BLaER1 (cell line): ENCODE measurements around the gene RNF4.
"Not testable (repeated sequence)": the region's sequence is repeated elsewhere in the genome, so short reads cannot be mapped to it uniquely, and the experiment has no call there.

Experiments used
- H3K27ac ChIP-seq: shearing (Covaris generic); formaldehyde crosslinking; 2 replicates; pipeline ENCODE4 v1.8.1; 2022
- H3K27me3 ChIP-seq: shearing (Covaris generic); formaldehyde crosslinking; 2 replicates; pipeline ENCODE4 v1.8.1; 2022
- H3K36me3 ChIP-seq: shearing (Covaris generic); formaldehyde crosslinking; 2 replicates; pipeline ENCODE4 v1.8.1; 2022
- H3K4me1 ChIP-seq: shearing (Covaris generic); formaldehyde crosslinking; 2 replicates; pipeline ENCODE4 v1.8.1; 2022
- H3K4me2 ChIP-seq: shearing (Covaris generic); formaldehyde crosslinking; 2 replicates; pipeline ENCODE4 v1.8.1; 2022
- H3K4me3 ChIP-seq: shearing (Covaris generic); formaldehyde crosslinking; 2 replicates; pipeline ENCODE4 v1.8.1; 2022
- H3K9ac ChIP-seq: shearing (Covaris generic); formaldehyde crosslinking; 2 replicates; pipeline ENCODE4 v1.8.1; 2022
- H3K9me3 ChIP-seq: shearing (Covaris generic); formaldehyde crosslinking; 2 replicates; pipeline ENCODE4 v1.8.1; 2022
- H4K20me1 ChIP-seq: shearing (Covaris generic); formaldehyde crosslinking; 2 replicates; pipeline ENCODE4 v1.8.1; 2022
- Cebpa-rat ChIP-seq: shearing (Covaris generic); IDR thresholded peaks from 2 replicates; pipeline ENCODE4 v1.8.1; 2022

RNF4 gene

DNA sequence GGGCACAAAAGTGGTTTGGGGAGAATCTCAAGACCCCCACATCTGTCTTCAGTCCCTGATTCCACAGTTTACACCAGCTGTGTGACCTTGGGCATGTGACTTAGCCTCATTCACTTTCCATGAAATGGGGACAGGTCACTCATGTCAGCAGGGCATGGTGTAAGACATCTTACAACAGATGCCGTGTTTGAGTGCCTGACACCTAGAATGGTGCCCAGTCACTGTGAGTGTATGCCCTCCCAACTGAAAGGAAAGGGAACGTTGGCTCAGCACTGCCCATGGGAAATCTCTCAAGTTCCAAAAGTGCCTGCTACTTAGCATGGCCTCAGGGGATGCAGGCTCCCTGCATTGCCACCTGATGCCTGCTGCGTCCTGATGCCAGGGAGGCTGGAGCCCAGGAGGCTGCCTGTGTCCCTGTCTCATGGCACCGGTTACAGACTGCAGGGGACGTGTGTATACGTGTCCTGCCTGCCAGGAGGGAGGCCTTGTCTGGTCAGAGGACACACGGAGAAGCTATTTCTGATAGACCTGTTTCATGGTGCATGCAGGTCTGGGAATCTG lies 32.2 kb downstream of the RNF4 start:
- Histone ChIP-seq H3K27me3 (no peaks in the 10 kb centered on the region), H4K20me1 (peaks cover 99% of the 10 kb centered on the region), H3K9me3 (no peaks in the 10 kb centered on the region), H3K4me3 (no peak overlapping the region), H3K4me2 (no peak overlapping the region), H3K4me1 (peaks cover 17% of the 10 kb centered on the region), H3K27ac (no peak overlapping the region), H3K9ac (no peak overlapping the region), H3K36me3 (peaks cover 99% of the 10 kb centered on the region)
- TF ChIP-seq Cebpa-rat, result no peak

- H3K4me3 ChIP-seq, result no peak overlapping the region
- no peaks in the 10 kb centered on the region for H3K9me3 ChIP-seq
- H3K27ac ChIP-seq, result no peak overlapping the region
- H3K9ac ChIP-seq, result no peak overlapping the region
- H4K20me1 ChIP-seq, result peaks cover 99% of the 10 kb centered on the region
- peaks cover 19% of the 10 kb centered on the region for H3K4me1 ChIP-seq
- H3K4me2 ChIP-seq, result no peak overlapping the region
- no peaks in the 10 kb centered on the region for H3K27me3 ChIP-seq
- TF ChIP-seq Cebpa-rat, result no peak
- peaks cover 97% of the 10 kb centered on the region for H3K36me3 ChIP-seq
These were observed 34.9 kb downstream of the RNF4 start for GRCh38 chr4:2503809-2504208.

DNA sequence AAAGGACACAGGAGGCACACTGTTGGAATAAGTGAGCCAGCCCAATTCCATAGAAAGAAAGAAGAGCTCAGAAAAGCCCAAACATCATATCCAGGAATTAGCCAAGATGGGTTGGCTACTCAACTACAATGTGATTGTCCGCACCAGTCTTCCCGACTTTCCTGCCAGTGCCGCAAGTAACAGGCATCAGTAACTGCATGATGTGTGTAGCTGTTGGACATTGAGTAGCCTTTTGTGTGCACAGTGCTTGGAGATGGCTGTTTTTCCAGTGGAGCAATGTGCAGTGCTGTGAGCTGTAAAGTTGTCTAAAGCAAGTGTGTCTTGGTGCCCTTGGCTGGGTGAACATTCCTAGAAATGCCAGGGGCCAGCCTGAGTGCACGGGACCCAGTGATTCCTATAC lies 38.4 kb downstream of the RNF4 start:
- TF ChIP-seq Cebpa-rat, result no peak
- no peaks in the 10 kb centered on the region for H3K9me3 ChIP-seq
- H3K4me2 ChIP-seq, result no peak overlapping the region
- H3K27ac ChIP-seq, result no peak overlapping the region
- peaks cover 99% of the 10 kb centered on the region for H4K20me1 ChIP-seq
- peaks cover 95% of the 10 kb centered on the region for H3K36me3 ChIP-seq
- H3K9ac ChIP-seq, result no peak overlapping the region
- no peak overlapping the region for H3K4me3 ChIP-seq
- no peaks in the 10 kb centered on the region for H3K27me3 ChIP-seq
- H3K4me1 ChIP-seq, result peaks cover 49% of the 10 kb centered on the region

DNA sequence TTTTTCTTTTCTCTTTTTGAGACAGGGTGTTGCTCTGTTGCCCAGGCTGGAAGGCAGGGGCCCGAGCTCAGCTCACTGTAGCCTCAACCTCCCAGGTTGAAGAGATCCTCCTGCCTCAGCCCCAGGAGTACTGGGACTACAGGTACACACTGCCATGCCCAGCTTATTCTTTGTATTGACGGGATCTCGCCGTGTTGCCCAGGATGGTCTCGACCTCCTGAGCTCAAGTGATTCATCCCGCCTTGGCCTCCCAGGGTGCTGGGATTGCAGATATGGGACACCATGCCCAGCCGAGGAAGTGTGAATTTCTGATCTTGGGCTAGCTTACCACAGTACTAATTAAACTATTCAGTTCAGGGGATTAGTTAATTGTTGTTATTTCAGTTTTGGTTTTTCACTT lies 38.9 kb downstream of the RNF4 start:
- TF ChIP-seq Cebpa-rat, result no peak
- Histone ChIP-seq H3K9ac (no peak overlapping the region), H3K27ac (no peak overlapping the region)

GRCh38 chr4:2510351-2511259 lies 41.7 kb downstream of the RNF4 start:
- Histone ChIP-seq H4K20me1 (peaks cover 93% of the 10 kb centered on the region), H3K36me3 (peaks cover 95% of the 10 kb centered on the region), H3K27ac (peak overlapping the region; percentile 40), H3K27me3 (no peaks in the 10 kb centered on the region), H3K4me3 (no peak overlapping the region), H3K4me1 (peaks cover 37% of the 10 kb centered on the region), H3K4me2 (peak overlapping the region; percentile 16), H3K9ac (0 out of 2 replicates have a peak overlapping the region, but pooled peaks have one; percentile 19), H3K9me3 (no peaks in the 10 kb centered on the region)
- no peak for TF ChIP-seq Cebpa-rat

More for the DNA sequence above, 38.9 kb downstream of the RNF4 start:
- peaks cover 49% of the 10 kb centered on the region for H3K4me1 ChIP-seq
- H3K4me3 ChIP-seq, result no peak overlapping the region
- H3K36me3 ChIP-seq, result peaks cover 95% of the 10 kb centered on the region
- no peaks in the 10 kb centered on the region for H3K27me3 ChIP-seq
- no peaks in the 10 kb centered on the region for H3K9me3 ChIP-seq
- H3K4me2 ChIP-seq, result no peak overlapping the region
- H4K20me1 ChIP-seq, result peaks cover 99% of the 10 kb centered on the region

DNA sequence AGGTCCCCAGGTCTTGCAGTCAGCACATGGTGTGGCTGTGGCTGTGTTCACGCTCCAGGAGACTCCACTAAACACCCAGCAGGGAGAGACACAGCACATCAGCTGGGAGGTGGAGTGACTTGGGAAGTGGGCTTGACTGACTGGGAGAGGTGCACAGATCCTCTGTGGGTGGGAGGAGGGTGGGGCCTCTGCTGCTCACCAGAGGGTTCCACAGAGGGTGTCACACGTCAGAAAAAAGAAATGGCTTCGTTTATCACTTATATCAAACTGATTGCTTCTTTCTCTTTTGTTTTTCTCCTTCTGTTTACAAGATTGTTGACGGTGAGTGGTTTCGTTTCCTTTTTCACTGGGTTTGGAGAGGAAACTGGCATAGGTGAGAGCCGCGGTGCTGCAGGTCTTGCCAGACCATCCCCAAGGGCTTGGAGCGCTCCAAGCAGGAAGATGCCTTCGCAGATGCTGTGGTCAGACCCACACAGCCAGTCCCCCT lies 42.8 kb downstream of the RNF4 start:
- Histone ChIP-seq H3K36me3 (peaks cover 95% of the 10 kb centered on the region), H3K4me2 (peak overlapping the region; percentile 9), H3K4me3 (no peak overlapping the region), H3K27me3 (no peaks in the 10 kb centered on the region), H3K9ac (no peak overlapping the region), H3K27ac (peak overlapping the region; percentile 53), H3K4me1 (peaks cover 30% of the 10 kb centered on the region), H3K9me3 (no peaks in the 10 kb centered on the region), H4K20me1 (peaks cover 93% of the 10 kb centered on the region)
- no peak for TF ChIP-seq Cebpa-rat

DNA sequence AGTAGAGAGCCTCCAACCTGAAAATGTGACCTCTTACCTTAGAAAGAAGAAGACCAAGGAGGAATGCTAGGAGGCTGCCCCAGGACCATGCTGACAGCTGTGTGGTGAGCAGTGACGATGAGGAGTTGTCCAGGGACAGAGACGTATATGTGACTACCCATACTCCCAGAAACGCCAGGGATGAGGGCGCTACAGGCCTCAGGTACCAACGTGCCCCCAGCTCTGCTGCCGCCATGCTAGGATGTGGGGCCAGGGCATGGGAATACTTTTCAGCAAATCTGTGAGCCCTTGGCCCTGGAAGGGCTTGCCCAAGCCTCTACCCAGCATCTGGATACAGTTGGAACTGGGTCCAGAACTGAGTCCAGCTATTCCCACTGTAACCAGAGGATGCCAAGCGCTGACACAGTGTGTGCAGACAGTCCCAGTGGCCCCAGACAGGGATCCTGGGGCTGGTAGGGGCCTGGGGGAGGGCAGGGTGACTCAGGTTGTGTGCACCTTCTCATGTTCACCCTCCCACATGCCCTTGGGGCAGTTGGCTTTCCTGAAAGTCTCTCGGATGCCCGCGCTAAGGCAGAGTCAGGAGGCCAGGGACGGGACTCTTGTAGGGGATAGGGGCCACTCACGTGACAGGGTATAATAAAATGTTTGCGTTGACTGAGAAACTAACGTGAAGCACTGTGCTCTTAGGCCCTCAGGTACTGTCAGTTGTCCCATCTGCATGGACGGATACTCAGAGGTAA lies 43.7 kb downstream of the RNF4 start:
- peak overlapping the region; percentile 53; the same call in 1 of the 2 replicates for H3K27ac ChIP-seq
- H3K9ac ChIP-seq, result no peak overlapping the region
- peaks cover 90% of the 10 kb centered on the region for H4K20me1 ChIP-seq
- no peaks in the 10 kb centered on the region for H3K9me3 ChIP-seq
- no peak overlapping the region for H3K4me3 ChIP-seq
- H3K27me3 ChIP-seq, result no peaks in the 10 kb centered on the region
- H3K4me2 ChIP-seq, result 0 out of 2 replicates have a peak overlapping the region, but pooled peaks have one; percentile 9
- peaks cover 89% of the 10 kb centered on the region for H3K36me3 ChIP-seq
- H3K4me1 ChIP-seq, result peaks cover 30% of the 10 kb centered on the region
- TF ChIP-seq Cebpa-rat, result no peak

GRCh38 chr4:2514193-2514592 lies 45.3 kb downstream of the RNF4 start:
- not testable (repeated sequence) for H3K27ac ChIP-seq, H3K9ac ChIP-seq, H3K4me3 ChIP-seq, H3K27me3 ChIP-seq, H3K4me2 ChIP-seq, H3K9me3 ChIP-seq
- H3K4me1 ChIP-seq, result peaks cover 29% of the 10 kb centered on the region
- peaks cover 78% of the 10 kb centered on the region for H4K20me1 ChIP-seq
- H3K36me3 ChIP-seq, result peaks cover 88% of the 10 kb centered on the region

DNA sequence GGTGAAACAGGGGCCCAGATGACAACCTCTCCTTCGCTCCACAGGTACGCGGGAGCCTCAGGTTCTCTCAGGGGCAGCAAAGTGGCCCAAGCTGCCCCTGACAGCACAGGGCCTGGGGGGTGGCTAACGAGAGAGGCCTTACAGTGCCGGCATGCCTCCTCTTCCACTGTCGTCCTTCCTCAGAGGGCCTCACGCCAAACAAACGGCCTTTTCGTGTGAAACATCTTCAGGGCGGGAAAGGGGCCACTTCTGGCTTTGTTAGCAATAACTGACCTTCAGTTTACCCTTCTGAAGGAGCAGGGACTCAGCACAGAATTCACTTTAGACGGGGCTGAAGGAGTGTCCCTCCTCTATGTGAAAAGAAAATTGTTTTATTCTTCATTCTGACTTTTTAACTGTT lies 46.0 kb downstream of the RNF4 start:
- not testable (repeated sequence) for H3K9ac ChIP-seq, H3K4me2 ChIP-seq, H3K27ac ChIP-seq, H3K9me3 ChIP-seq, H3K4me3 ChIP-seq, H3K27me3 ChIP-seq
- H4K20me1 ChIP-seq, result peaks cover 70% of the 10 kb centered on the region
- H3K36me3 ChIP-seq, result peaks cover 88% of the 10 kb centered on the region
- peaks cover 22% of the 10 kb centered on the region for H3K4me1 ChIP-seq
